NCI-H748 treated with DMSO at 0.1 percent for 48 hours (cell line): ENCODE data around the gene SH3PXD2B.
"Not testable (repeated sequence)": the region's sequence is repeated elsewhere in the genome, so short reads cannot be mapped to it uniquely, and the experiment has no call there.

ENCODE experiments used
- DNase-seq: peaks from one replicate; lab custom pipeline; 2025; lab: John Stamatoyannopoulos, UW

SH3PXD2B gene

GRCh38 chr5:172399826-172400225, 54.5 kb downstream of the SH3PXD2B start:
- no peak for DNase-seq

- no peak for DNase-seq
Measured at GRCh38 chr5:172399336-172399735, 55.0 kb downstream of the SH3PXD2B start.

GRCh38 chr5:172398645-172399044, 55.7 kb downstream of the SH3PXD2B start:
- not testable (repeated sequence) for DNase-seq

- not testable (repeated sequence) for DNase-seq
Measured at GRCh38 chr5:172396994-172397393, 57.3 kb downstream of the SH3PXD2B start.

- no peak for DNase-seq
Measured at GRCh38 chr5:172396220-172396619, 58.1 kb downstream of the SH3PXD2B start.

- DNase-seq, result no peak
Measured at GRCh38 chr5:172395483-172395882, 58.8 kb downstream of the SH3PXD2B start.

GRCh38 chr5:172389578-172390112, 64.7 kb downstream of the SH3PXD2B start:
- no peak for DNase-seq

- no peak for DNase-seq
Measured at GRCh38 chr5:172388246-172388733, 66.0 kb downstream of the SH3PXD2B start.

- no peak for DNase-seq
Measured at GRCh38 chr5:172385707-172386106, 68.6 kb downstream of the SH3PXD2B start.

- no peak for DNase-seq
Measured at GRCh38 chr5:172385010-172385563, 69.2 kb downstream of the SH3PXD2B start.

- DNase-seq, result peak; percentile 31
Measured at GRCh38 chr5:172383191-172383802, 71.0 kb downstream of the SH3PXD2B start.

- no peak for DNase-seq
Measured at GRCh38 chr5:172380987-172381643, 73.2 kb downstream of the SH3PXD2B start.

- no peak for DNase-seq
Measured at GRCh38 chr5:172380301-172380986, 73.9 kb downstream of the SH3PXD2B start.

GRCh38 chr5:172379481-172379880, 74.8 kb downstream of the SH3PXD2B start:
- DNase-seq, result no peak

GRCh38 chr5:172377856-172378255, 76.5 kb downstream of the SH3PXD2B start:
- DNase-seq, result no peak

GRCh38 chr5:172377438-172377837, 76.9 kb downstream of the SH3PXD2B start:
- DNase-seq, result no peak

GRCh38 chr5:172374783-172375182, 79.5 kb downstream of the SH3PXD2B start:
- no peak for DNase-seq

- no peak for DNase-seq
Measured at GRCh38 chr5:172373680-172374079, 80.6 kb downstream of the SH3PXD2B start.

GRCh38 chr5:172371684-172372083, 82.6 kb downstream of the SH3PXD2B start:
- no peak for DNase-seq

- no peak for DNase-seq
Measured at GRCh38 chr5:172370648-172371545, 83.4 kb downstream of the SH3PXD2B start.

GRCh38 chr5:172370237-172370640, 84.1 kb downstream of the SH3PXD2B start:
- DNase-seq, result no peak
